Breast epithelium (tissue), 4 donors: ENCODE data around the gene MAB21L2. TPM values are rescaled to one million over a fixed set of nuclear protein-coding genes. Genes with fewer than 3 reads are reported as not detected.

Source experiments
- DNase-seq, 2 donors: peaks; one replicate each; pipeline ENCODE4 v3.0.0-alpha.2; 2019; ENCODE audit warnings: low spot score in 2 of 2
- H3K27ac ChIP-seq, 2 donors: fragments of 200-600 bp; sonication (generic) in 1 of 2; one replicate each; pipeline ENCODE4 v1.5.1; 2016 to 2019; ENCODE audit warnings: mild to moderate bottlenecking in 1 of 2
- H3K27me3 ChIP-seq, 2 donors: fragments of 200-600 bp; sonication (generic) in 1 of 2; one replicate each; pipeline versions ENCODE4 v1.5.1 to v1.6.0; 2017 to 2019; ENCODE audit warnings: control low read depth in 1 of 2, mild to moderate bottlenecking in 1 of 2
- H3K36me3 ChIP-seq: fragments of 200-600 bp; one replicate; pipeline ENCODE4 v1.5.1; 2019
- H3K4me1 ChIP-seq, 2 donors: fragments of 200-600 bp; sonication (generic); one replicate each; pipeline ENCODE4 v1.5.1; 2016 to 2019; ENCODE audit warnings: control low read depth in 1 of 2
- H3K4me3 ChIP-seq, 3 donors: fragments of 200-600 bp; sonication (generic); 1 replicate in 2 of 3; 2 replicates in 1 of 3; pipeline ENCODE4 v1.5.1; 2016 to 2019; ENCODE audit warnings: mild to moderate bottlenecking in 3 of 3, moderate library complexity in 2 of 3
- H3K9me3 ChIP-seq, 2 donors: fragments of 200-600 bp; sonication (generic) in 1 of 2; one replicate each; pipeline ENCODE4 v1.5.1; 2016 to 2019; ENCODE audit warnings: control low read depth in 1 of 2
- CTCF ChIP-seq, 3 donors: fragments of 450-650 bp; IDR thresholded peaks; one replicate each; pipeline ENCODE4 v1.5.1; 2016 to 2017; ENCODE audit warnings: antibody characterized with exemption in 3 of 3, mild to moderate bottlenecking in 3 of 3, moderate library complexity in 3 of 3
- POLR2A ChIP-seq: fragments of 450-650 bp; IDR thresholded peaks from one replicate; pipeline ENCODE4 v1.6.1; 2016; ENCODE audit warnings: antibody characterized with exemption, mild to moderate bottlenecking, moderate library complexity
- POLR2AphosphoS5 ChIP-seq, 3 donors: sonication (generic); formaldehyde crosslinking; IDR thresholded peaks; one replicate each; pipeline ENCODE4 v1.6.1; 2017; ENCODE audit warnings: antibody characterized with exemption in 3 of 3
- intact Hi-C: fragments of 100-400 bp; cut with DNase I; formaldehyde crosslinking; loops from one replicate; pipeline ENCODE4 v1.15.1; 2023; ENCODE audit warnings: low total_unique reads
- total RNA-seq, 3 donors: library from RNA; depleted of rRNA; stranded (reverse); fragments of >200 nt; gene quantifications; one replicate each; pipeline ENCODE4 v1.1.0, GENCODE V29; 2016

MAB21L2 gene
- total RNA-seq, 3 donors from 2014 or later, result 0.15 TPM; not detected in 2

- H3K4me1 ChIP-seq, result no peaks in the 10 kb centered on the region
- no peaks in the 10 kb centered on the region for H3K27me3 ChIP-seq
- no peak for TF ChIP-seq CTCF (IDR thresholded peaks at IDR 0.05)
- no peak for TF ChIP-seq POLR2AphosphoS5 (IDR thresholded peaks at IDR 0.05)
- no peak for TF ChIP-seq POLR2A
- no peaks in the 10 kb centered on the region for H3K36me3 ChIP-seq
- H3K27ac ChIP-seq, result no peak overlapping the region
- DNase-seq, result no peak
- H3K4me3 ChIP-seq, result no peak overlapping the region
- no peaks in the 10 kb centered on the region for H3K9me3 ChIP-seq
- intact Hi-C loops, result no loop called here
Measured at GRCh38 chr4:150569384-150569987, 12.5 kb upstream of the MAB21L2 start.

- DNase-seq, result no peak
- no peaks in the 10 kb centered on the region for H3K9me3 ChIP-seq
- no peak overlapping the region for H3K27ac ChIP-seq
- intact Hi-C loops, result no loop called here
- H3K27me3 ChIP-seq, result no peaks in the 10 kb centered on the region
- H3K36me3 ChIP-seq, result no peaks in the 10 kb centered on the region
- no peak overlapping the region for H3K4me3 ChIP-seq
- no peak for TF ChIP-seq POLR2AphosphoS5 (IDR thresholded peaks at IDR 0.05)
- no peaks in the 10 kb centered on the region for H3K4me1 ChIP-seq
Measured at GRCh38 chr4:150569998-150570535, 11.9 kb upstream of the MAB21L2 start.

GRCh38 chr4:150570862-150571261 lies 11.1 kb upstream of the MAB21L2 start:
- no peaks in the 10 kb centered on the region for H3K4me1 ChIP-seq

GRCh38 chr4:150572704-150573504 lies 9.0 kb upstream of the MAB21L2 start:
- intact Hi-C loops, result no loop called here
- TF ChIP-seq POLR2AphosphoS5 (IDR thresholded peaks at IDR 0.05) (no peak), POLR2A (no peak), CTCF (IDR thresholded peaks at IDR 0.05) (no peak)
- H3K4me1 ChIP-seq, result no peaks in the 10 kb centered on the region
- no peaks in the 10 kb centered on the region for H3K27me3 ChIP-seq
- no peak overlapping the region for H3K4me3 ChIP-seq
- DNase-seq, result no peak
- H3K27ac ChIP-seq, result no peak overlapping the region
- no peaks in the 10 kb centered on the region for H3K9me3 ChIP-seq
- H3K36me3 ChIP-seq, result no peaks in the 10 kb centered on the region

More at GRCh38 chr4:150570862-150571261, 11.1 kb upstream of the MAB21L2 start:
- TF ChIP-seq POLR2A, result no peak
- TF ChIP-seq POLR2AphosphoS5 (IDR thresholded peaks at IDR 0.05), result no peak
- TF ChIP-seq CTCF (IDR thresholded peaks at IDR 0.05), result no peak
- intact Hi-C loops, result no loop called here
- DNase-seq, result no peak
- H3K36me3 ChIP-seq, result no peaks in the 10 kb centered on the region
- H3K27me3 ChIP-seq, result no peaks in the 10 kb centered on the region
- H3K4me3 ChIP-seq, result no peak overlapping the region
- H3K27ac ChIP-seq, result no peak overlapping the region
- H3K9me3 ChIP-seq, result no peaks in the 10 kb centered on the region

GRCh38 chr4:150573534-150573933 lies 8.4 kb upstream of the MAB21L2 start:
- Histone ChIP-seq H3K4me1 (no peaks in the 10 kb centered on the region), H3K4me3 (no peak overlapping the region), H3K27ac (no peak overlapping the region), H3K27me3 (no peaks in the 10 kb centered on the region), H3K9me3 (no peaks in the 10 kb centered on the region), H3K36me3 (no peaks in the 10 kb centered on the region)
- intact Hi-C loops, result no loop called here
- TF ChIP-seq POLR2AphosphoS5 (IDR thresholded peaks at IDR 0.05) (no peak), CTCF (IDR thresholded peaks at IDR 0.05) (no peak), POLR2A (no peak)
- no peak for DNase-seq
